DMS53 treated with DMSO at 0.1 percent for 48 hours (cell line): Measurements from ENCODE around the gene SDHC.
A peak's percentile ranks its signal among the peaks of the same experiment; 100 is the strongest.
"Not testable (repeated sequence)": the region's sequence is repeated elsewhere in the genome, so short reads cannot be mapped to it uniquely, and the experiment has no call there.

Experiments used
- DNase-seq: peaks from one replicate; lab custom pipeline; 2025; ENCODE audit not compliant: unreplicated experiment; lab: John Stamatoyannopoulos, UW

SDHC gene

DNA sequence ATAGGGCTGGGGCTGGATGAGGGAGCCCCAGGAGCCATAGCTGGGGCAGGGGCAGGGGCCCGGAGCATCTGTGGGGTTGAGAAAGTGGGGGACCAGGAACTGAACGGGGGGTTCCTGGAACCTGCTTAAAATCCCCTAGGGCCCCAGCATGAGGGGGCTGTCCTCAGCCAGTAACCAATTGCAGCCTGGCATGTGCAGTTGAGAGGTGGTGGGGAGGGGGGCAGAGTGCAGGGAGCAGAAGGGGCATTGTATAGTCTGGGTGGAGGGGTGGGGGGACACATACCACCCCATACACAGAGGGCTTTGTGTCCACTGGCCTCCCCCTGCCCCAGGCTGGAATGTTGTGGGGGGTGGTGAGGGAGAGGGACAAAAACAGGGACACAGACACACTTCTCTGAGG is 4.3 kb upstream of the SDHC start, which contains the start of gene MPZ:
MPZ (minus strand) TSS at position 101 of the 400 bp plus-strand sequence; CDS start at position 38, 63 bp downstream.
- no peak for DNase-seq

GRCh38 chr1:161311595-161312181 is 2.5 kb upstream of the SDHC start:
- no peak for DNase-seq

DNA sequence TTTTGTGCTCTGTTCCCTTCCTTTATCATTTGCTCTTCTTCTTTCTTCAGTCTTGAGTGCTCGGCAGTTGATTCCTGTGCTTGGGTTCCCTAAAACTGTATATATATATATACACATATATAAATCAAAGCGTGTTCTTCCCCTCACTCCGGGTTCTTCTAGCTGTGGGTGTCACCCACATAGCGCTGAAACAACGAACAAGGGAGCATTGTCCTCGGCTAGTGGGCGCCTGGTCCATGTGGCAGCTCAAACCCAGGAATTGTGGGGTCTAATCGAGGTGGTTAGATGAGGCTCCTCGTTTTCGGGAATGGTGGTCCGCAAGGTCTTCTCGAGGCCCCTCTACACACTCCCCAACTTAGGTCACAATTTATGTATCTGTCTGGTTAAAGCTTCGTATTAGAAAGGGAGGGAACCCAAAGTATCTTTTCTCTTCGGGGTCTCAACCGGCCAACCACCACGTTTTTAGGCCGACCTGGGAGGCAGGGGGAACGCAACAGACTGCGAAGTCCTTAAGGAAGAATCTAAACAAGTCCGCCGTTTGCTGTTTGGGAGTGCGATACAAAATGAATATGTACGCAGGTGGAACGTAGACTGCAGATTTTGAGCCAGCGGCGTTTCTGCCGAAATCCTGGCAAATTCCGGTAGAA is 504 bp upstream of the SDHC start:
- no peak for DNase-seq

DNA sequence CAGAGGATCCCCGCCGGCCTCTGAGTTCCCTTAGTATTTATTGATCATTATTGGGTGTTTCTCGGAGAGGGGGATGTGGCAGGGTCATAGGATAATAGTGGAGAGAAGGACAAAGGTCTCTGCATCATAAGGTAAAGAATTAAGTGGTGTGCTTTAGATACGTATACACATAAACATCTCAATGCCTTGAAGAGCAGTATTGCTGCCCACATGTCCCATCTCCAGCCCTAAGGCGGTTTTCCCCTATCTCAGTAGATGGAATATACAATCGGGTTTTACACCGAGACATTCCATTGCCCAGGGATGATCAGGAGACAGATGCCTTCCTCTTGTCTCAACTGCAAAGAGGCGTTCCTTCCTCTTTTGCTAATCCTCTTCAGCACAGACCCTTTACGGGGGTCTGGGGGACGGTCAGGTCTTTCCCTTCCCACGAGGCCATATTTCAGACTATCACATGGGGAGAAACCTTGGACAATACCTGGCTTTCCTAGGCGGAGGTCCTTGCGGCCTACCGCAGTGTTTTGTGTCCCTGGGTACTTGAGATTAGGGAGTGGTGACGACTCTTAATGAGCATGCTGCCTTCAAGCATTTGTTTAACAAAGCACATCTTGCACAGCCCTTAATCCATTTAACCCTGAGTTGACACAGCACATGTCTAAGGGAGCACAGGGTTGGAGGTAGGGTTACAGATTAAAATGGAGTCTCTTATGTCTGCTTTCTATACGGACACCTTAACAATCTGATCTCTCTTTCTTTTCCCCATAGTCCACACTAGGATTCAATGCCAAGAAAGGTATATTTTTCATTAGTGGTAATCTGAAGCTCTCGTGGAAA is 1.9 kb downstream of the SDHC start:
- DNase-seq, result not testable (repeated sequence)

DNA sequence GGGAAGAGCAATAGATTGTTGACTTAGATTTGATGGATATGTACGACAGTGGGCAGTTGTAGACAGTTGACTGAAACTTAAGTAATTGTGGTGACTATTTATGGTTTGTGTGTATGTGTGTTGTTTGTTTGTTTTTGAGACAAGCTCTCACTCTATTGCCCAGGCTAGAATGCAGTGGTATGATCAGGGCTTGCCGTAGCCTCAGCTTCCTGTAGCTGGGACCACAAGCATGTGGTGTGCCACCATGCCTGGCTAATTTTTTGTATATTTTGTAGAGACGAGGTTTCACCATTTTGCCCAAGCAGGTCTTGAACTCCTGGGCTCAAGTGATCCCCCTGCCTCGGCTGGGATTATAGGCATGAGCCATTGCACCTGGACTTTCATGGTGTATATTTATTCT is 9.8 kb downstream of the SDHC start:
- no peak for DNase-seq

GRCh38 chr1:161330346-161330745 is 16.2 kb downstream of the SDHC start:
- no peak for DNase-seq

DNA sequence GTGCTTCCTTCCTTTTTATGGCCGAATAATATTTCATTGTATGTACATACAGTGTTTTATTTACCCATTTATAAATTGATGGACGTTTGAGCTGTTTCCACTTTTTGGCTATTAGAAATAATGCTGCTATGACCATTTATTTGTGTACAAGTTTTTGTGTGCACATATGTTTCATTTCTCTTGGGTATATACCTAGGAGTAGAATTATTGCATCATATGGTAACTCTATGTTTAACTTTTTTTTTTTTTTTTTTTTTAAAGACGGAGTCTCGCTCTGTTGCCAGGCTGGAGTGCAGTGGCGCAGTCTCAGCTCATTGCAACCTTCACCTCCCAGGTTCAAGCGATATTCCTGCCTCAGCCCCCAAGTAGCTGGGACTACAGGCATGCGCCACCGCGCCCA is 19.0 kb downstream of the SDHC start:
- no peak for DNase-seq

- no peak for DNase-seq
Measured at GRCh38 chr1:161335796-161336195, 21.6 kb downstream of the SDHC start.

DNA sequence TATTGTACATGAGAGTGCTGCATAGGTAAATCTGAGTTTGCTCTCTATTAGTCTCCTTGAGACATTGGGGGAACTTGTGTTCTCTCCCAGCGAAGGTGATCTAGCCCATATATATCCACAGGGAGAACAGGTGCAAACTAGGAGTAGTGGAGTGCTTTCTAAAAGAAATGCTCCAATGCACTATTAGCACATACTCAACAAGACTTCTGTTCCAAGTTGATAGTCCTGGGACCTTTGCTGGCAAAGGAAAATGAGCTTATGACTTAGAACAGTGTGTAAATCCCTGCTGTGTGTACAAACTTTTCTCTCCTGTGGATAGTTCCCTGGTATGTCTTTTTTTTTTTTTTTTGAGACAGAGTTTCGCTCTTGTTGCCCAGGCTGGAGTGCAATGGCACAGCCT is 28.0 kb downstream of the SDHC start:
- DNase-seq, result no peak

- no peak for DNase-seq
Measured at GRCh38 chr1:161342821-161343220, 28.6 kb downstream of the SDHC start.

- no peak for DNase-seq
Measured at GRCh38 chr1:161350671-161351070, 36.5 kb downstream of the SDHC start.

DNA sequence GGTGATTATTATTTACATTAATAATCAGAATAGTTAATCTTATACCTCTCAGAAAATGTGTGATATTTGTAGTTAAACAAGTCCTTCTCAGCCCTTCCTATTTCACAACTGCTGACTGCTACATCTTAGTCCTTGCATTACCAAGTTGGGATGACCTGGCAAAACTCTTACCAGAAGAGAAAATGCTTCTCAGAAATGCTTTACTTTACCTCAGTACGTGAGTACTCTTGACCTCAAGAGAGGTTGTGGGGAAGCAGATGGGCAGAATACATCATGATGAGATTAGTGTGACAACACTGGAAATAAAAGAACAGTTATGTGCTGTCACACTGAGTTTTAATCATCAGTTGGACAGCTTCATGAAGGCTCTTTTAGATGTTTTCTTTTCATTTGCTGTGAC is 37.3 kb downstream of the SDHC start:
- no peak for DNase-seq

- no peak for DNase-seq
Measured at GRCh38 chr1:161357073-161357472, 42.9 kb downstream of the SDHC start.

- DNase-seq, result no peak
Measured at GRCh38 chr1:161359291-161359690, 45.1 kb downstream of the SDHC start.

- no peak for DNase-seq
Measured at GRCh38 chr1:161364332-161364731, 50.2 kb downstream of the SDHC start.

- no peak for DNase-seq
Measured at GRCh38 chr1:161365207-161365606, 51.0 kb downstream of the SDHC start.

DNA sequence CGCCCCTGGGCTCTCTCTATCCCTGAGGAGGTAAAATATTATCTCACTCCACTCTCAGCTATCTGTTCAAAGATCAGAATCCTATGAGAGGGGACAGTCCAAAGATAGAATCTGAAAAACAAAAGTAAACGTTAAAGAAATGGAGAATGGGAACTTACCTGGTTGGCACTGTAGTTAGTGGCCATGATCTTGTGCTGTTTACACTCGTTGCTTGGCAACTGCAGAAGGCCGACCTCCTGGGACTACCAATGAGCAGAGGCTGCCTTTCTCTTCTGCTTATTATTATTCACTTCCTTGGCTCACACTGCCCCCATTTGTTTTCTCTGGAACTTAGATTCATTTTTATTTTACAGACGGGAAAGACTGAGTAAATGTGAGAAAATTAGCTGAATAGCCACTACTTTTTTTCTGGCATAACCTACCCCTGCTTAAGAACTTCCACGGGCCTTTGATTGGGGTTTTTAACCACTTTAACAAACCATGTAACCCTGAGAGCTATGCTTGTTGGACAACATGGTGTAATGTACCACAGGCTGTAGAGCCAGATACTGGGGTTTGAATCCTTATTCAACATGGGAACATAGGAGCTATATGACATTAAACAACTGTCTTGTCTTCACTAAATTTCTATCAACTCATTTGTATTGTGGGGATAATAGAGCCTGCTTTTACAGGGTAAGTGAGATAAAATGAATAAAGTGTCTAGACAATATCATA is 53.7 kb downstream of the SDHC start, which contains the start of gene CFAP126:
CFAP126 (minus strand) TSS at position 193 of the 717 bp plus-strand sequence; CDS start at position 185, 8 bp downstream.
- DNase-seq, result peak; percentile 84

- no peak for DNase-seq
Measured at GRCh38 chr1:161373442-161373841, 59.3 kb downstream of the SDHC start.

GRCh38 chr1:161374373-161374772 is 60.2 kb downstream of the SDHC start:
- peak; percentile 8 for DNase-seq

GRCh38 chr1:161378014-161378413 is 63.8 kb downstream of the SDHC start:
- DNase-seq, result peak; percentile 20

- DNase-seq, result peak; percentile 50
Measured at GRCh38 chr1:161379071-161379470, 64.9 kb downstream of the SDHC start.
